ENCODE measurements around the gene PARP16.

Gene PARP16

GRCh38 chr15:65310431-65311137 lies 23.9 kb upstream of the PARP16 start:
- DNase-seq, result no peak

- DNase-seq, result no peak
Observed at GRCh38 chr15:65309882-65310418, 23.3 kb upstream of the PARP16 start.

- DNase-seq, result no peak
Observed at GRCh38 chr15:65307978-65308377, 21.3 kb upstream of the PARP16 start.

- DNase-seq, result no peak
Observed at GRCh38 chr15:65306551-65306950, 19.9 kb upstream of the PARP16 start.

GRCh38 chr15:65305776-65306175 lies 19.1 kb upstream of the PARP16 start:
- DNase-seq, result no peak

- no peak for DNase-seq
Observed at GRCh38 chr15:65305150-65305758, 18.6 kb upstream of the PARP16 start.

GRCh38 chr15:65304381-65305149 lies 17.9 kb upstream of the PARP16 start, which contains the start of gene RNU5B-1:
Gene RNU5B-1, plus strand, starts transcription at chr15:65304677.
- peak; percentile 90 for DNase-seq

GRCh38 chr15:65303687-65304380 lies 17.2 kb upstream of the PARP16 start:
- no peak for DNase-seq

- DNase-seq, result no peak
Observed at GRCh38 chr15:65302061-65302460, 15.4 kb upstream of the PARP16 start.

GRCh38 chr15:65300924-65301441 lies 14.3 kb upstream of the PARP16 start:
- no peak for DNase-seq

GRCh38 chr15:65298731-65299130 lies 12.0 kb upstream of the PARP16 start:
- DNase-seq, result no peak

- DNase-seq, result no peak
Observed at GRCh38 chr15:65292938-65293518, 6.3 kb upstream of the PARP16 start.

- no peak for DNase-seq
Observed at GRCh38 chr15:65290228-65290627, 3.5 kb upstream of the PARP16 start.

GRCh38 chr15:65289261-65289854 lies 2.7 kb upstream of the PARP16 start:
- DNase-seq, result no peak

GRCh38 chr15:65287520-65287855 lies 805 bp upstream of the PARP16 start:
- DNase-seq, result no peak

GRCh38 chr15:65286069-65286703 lies 497 bp downstream of the PARP16 start:
- no peak for DNase-seq

GRCh38 chr15:65285291-65286068 lies 1.2 kb downstream of the PARP16 start:
- no peak for DNase-seq

- DNase-seq, result no peak
Observed at GRCh38 chr15:65278480-65278879, 8.2 kb downstream of the PARP16 start.

- DNase-seq, result no peak
Observed at GRCh38 chr15:65277015-65277414, 9.7 kb downstream of the PARP16 start.

- DNase-seq, result no peak
Observed at GRCh38 chr15:65275728-65276126, 11.0 kb downstream of the PARP16 start.
